HepG2 (cell line): ENCODE results near the gene MPC2. TPM values are rescaled to one million over a fixed set of nuclear protein-coding genes. Genes with fewer than 3 reads are reported as not detected.

Experiments
- AGO2 ChIP-seq: fragments of 200-400 bp; formaldehyde crosslinking; optimal IDR thresholded peaks from 2 replicates; pipeline ENCODE3; 2017; ENCODE audit warnings: mild to moderate bottlenecking, low read depth, low read length, moderate library complexity
- GTF2F1 ChIP-seq: fragments of 150-350 bp; IDR thresholded peaks from 2 replicates; pipeline ENCODE4 v1.6.1; 2014; ENCODE audit warnings: low read length
- HDAC2 ChIP-seq: sonication (generic); formaldehyde crosslinking; IDR thresholded peaks from 2 replicates; pipeline ENCODE4 v1.4.0; 2020; ENCODE audit warnings: missing genetic modification reagents
- HNRNPLL ChIP-seq: fragments of 200-400 bp; formaldehyde crosslinking; IDR thresholded peaks from 2 replicates; pipeline ENCODE4 v1.6.1; 2017; ENCODE audit warnings: mild to moderate bottlenecking, low read depth, low read length; ENCODE audit not compliant: poor library complexity, severe bottlenecking
- KDM2A ChIP-seq: sonication (generic); formaldehyde crosslinking; IDR thresholded peaks from 2 replicates; pipeline ENCODE4 v1.4.0; 2020; ENCODE audit warnings: low read depth, missing genetic modification reagents, borderline replicate concordance
- RARA ChIP-seq: IDR thresholded peaks from 2 replicates; pipeline ENCODE4 v1.6.1; 2016; ENCODE audit warnings: missing genetic modification reagents, missing compliant biosample characterization
- SALL2 ChIP-seq: sonication (generic); formaldehyde crosslinking; IDR thresholded peaks from 2 replicates; pipeline ENCODE4 v1.8.1; 2023; ENCODE audit warnings: mild to moderate bottlenecking, missing genetic modification reagents, inconsistent platforms
- STAG1 ChIP-seq: sonication (generic); formaldehyde crosslinking; IDR thresholded peaks from 2 replicates; pipeline ENCODE4 v1.4.0; 2020; ENCODE audit warnings: missing genetic modification reagents
- STAT5B ChIP-seq: sonication (generic); formaldehyde crosslinking; IDR thresholded peaks from 2 replicates; pipeline ENCODE4 v1.4.0; 2020; ENCODE audit warnings: missing genetic modification reagents
- TIGD3 ChIP-seq: sonication (generic); formaldehyde crosslinking; IDR thresholded peaks from 2 replicates; pipeline ENCODE4 v1.5.1; 2020; ENCODE audit warnings: mild to moderate bottlenecking, missing genetic modification reagents, borderline replicate concordance
- ZNF205 ChIP-seq: IDR thresholded peaks from 2 replicates; pipeline ENCODE4 v1.6.1; 2018; ENCODE audit warnings: missing biosample characterization, missing genetic modification reagents
- ZNF3 ChIP-seq: IDR thresholded peaks from 2 replicates; pipeline ENCODE4 v1.7.0; 2017; ENCODE audit warnings: inconsistent platforms
- ZNF747 ChIP-seq: sonication (generic); formaldehyde crosslinking; IDR thresholded peaks from 2 replicates; pipeline ENCODE4 v1.8.1; 2023; ENCODE audit warnings: missing genetic modification reagents, mild to moderate bottlenecking, borderline replicate concordance
- ZNF883 ChIP-seq: sonication (generic); formaldehyde crosslinking; IDR thresholded peaks from 2 replicates; pipeline ENCODE4 v1.5.1; 2020; ENCODE audit warnings: mild to moderate bottlenecking, missing genetic modification reagents; ENCODE audit errors: not compliant biosample characterization
- polyA plus RNA-seq, 8 experiments: library from polyadenylated mRNA; depleted of rRNA in 3 of 8; stranded (reverse) in 7 of 8; unstranded in 1 of 8; fragments of >200 nt; fragmentation: Illumina TruSeq in 4 of 8; extraction: Trizol in 4 of 8; gene quantifications; 2 replicates each; pipeline versions ENCODE4 v1.2.1 to v1.2.3, GENCODE V29; 2011 to 2016; ENCODE audit warnings: low read depth in 4 of 8, missing spikeins in 1 of 8, mixed read lengths in 1 of 8; ENCODE audit not compliant: insufficient read depth in 1 of 8
- total RNA-seq, 5 experiments: library from RNA; depleted of rRNA; stranded (reverse); fragments of >200 nt; fragmentation: Illumina TruSeq; extraction: Trizol; gene quantifications; 2 replicates each; pipeline ENCODE4 v1.2.3, GENCODE V29; 2016; ENCODE audit warnings: low read depth in 1 of 5
- TF ChIP-seq, protein P1 (sequence below): sonication (generic); formaldehyde crosslinking; IDR thresholded peaks from 2 replicates; pipeline ENCODE4 v1.4.0; 2020; ENCODE audit warnings: low read depth, missing genetic modification reagents

Gene MPC2
- total and polyA plus RNA-seq, 2 of the 13 experiments (the other 11 are each of a cell fraction or from before 2014, with no cell fraction given): 38.8 to 136 TPM

DNA sequence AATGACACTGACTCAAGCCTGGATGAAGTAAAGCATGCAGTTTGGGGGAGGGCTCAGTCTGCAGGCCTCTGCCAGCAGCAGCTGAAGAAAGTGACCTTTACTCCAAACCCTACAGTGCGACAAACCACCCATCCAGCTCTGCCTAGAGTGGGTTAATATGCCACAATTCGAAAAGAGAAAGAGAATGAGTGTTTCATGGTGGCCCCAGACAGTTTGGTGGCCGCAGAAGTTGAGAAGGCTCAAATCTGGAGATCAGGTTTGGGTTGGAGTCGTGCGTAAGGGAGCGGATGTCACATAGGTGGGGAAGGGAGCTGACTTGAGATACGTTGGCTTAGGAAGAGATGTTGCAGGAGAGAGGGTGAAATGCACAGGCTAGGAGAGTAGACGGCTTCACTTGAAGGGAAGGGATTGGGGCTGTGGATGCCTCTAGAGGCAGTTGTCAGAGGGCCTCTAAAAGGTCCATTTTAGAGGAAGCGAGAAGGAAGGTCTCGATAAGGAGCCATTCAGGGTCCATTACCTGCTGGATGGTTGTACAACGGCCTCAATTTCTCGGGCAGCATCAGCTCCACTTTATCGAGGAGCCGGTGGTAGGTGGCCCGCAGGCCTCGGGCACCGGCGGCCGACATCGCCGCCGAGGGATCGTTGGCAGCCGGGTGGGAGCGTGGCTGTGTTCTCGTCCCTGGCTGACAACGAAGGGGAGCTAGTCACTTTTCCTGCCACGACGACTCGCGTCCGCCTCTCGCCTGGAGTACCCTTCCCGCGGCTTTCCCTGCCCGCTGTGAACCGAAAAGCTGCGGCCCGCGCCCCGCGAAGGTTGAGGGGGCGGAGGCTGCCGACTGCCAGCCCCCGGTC lies 1.4 kb downstream of the MPC2 start (continued):
- TF ChIP-seq, protein P1, sequence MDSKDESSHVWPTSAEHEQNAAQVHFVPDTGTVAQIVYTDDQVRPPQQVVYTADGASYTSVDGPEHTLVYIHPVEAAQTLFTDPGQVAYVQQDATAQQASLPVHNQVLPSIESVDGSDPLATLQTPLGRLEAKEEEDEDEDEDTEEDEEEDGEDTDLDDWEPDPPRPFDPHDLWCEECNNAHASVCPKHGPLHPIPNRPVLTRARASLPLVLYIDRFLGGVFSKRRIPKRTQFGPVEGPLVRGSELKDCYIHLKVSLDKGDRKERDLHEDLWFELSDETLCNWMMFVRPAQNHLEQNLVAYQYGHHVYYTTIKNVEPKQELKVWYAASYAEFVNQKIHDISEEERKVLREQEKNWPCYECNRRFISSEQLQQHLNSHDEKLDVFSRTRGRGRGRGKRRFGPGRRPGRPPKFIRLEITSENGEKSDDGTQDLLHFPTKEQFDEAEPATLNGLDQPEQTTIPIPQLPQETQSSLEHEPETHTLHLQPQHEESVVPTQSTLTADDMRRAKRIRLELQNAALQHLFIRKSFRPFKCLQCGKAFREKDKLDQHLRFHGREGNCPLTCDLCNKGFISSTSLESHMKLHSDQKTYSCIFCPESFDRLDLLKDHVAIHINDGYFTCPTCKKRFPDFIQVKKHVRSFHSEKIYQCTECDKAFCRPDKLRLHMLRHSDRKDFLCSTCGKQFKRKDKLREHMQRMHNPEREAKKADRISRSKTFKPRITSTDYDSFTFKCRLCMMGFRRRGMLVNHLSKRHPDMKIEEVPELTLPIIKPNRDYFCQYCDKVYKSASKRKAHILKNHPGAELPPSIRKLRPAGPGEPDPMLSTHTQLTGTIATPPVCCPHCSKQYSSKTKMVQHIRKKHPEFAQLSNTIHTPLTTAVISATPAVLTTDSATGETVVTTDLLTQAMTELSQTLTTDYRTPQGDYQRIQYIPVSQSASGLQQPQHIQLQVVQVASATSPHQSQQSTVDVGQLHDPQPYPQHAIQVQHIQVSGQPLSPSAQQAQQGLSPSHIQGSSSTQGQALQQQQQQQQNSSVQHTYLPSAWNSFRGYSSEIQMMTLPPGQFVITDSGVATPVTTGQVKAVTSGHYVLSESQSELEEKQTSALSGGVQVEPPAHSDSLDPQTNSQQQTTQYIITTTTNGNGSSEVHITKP (CRISPR knock-in tag): no peak; the same call in 1 of the 2 replicates
- TF ChIP-seq ZNF747 (no peak; the same call in 1 of the 2 replicates), KDM2A (CRISPR knock-in tag) (no peak; the same call in 1 of the 2 replicates), STAT5B (no peak), GTF2F1 (no peak; the same call in 1 of the 2 replicates), AGO2 (peak; percentile 82), HDAC2 (peak; percentile 26; the same call in 1 of the 2 replicates), ZNF205 (CRISPR knock-in tag) (no peak; the same call in 1 of the 2 replicates), RARA (CRISPR knock-in tag) (peak; percentile 15), ZNF3 (CRISPR knock-in tag) (no peak), HNRNPLL (no peak), STAG1 (no peak), SALL2 (CRISPR knock-in tag) (peak; percentile 58; the same call in 1 of the 2 replicates), ZNF883 (peak; percentile 46), TIGD3 (CRISPR knock-in tag) (no peak)
